Activated CD4-positive, alpha-beta T cell treated with anti-CD3 and anti-CD28 coated beads, Interleukin-2, amount 10 ng/mL, durations not matched to agents 7 days and 5 days (primary cell): ENCODE data around the gene PNMT. TPM values are rescaled to one million over a fixed set of nuclear protein-coding genes. Genes with fewer than 3 reads are reported as not detected.
A peak's percentile ranks its signal among the peaks of the same experiment; 100 is the strongest.

Experiments used
- CTCF ChIA-PET: fragments of 350-600 bp; sonication (Branson Sonifier 250); formaldehyde crosslinking; loops from one replicate; lab custom pipeline; 2021; ENCODE audit warnings: antibody characterized with exemption; lab: Charles Lee
- POLR2A ChIA-PET: fragments of 350-600 bp; sonication (Branson Sonifier 250); formaldehyde crosslinking; loops from one replicate; lab custom pipeline; 2021; ENCODE audit warnings: antibody characterized with exemption; lab: Charles Lee
- DNase-seq: peaks from one replicate; pipeline ENCODE4 v3.0.0-alpha.2; 2020
- H3K27ac Mint-ChIP-seq: one replicate; pipeline ENCODE4 v1.8.0; 2021; ENCODE audit warnings: mild to moderate bottlenecking, moderate library complexity, mixed read lengths
- H3K27me3 Mint-ChIP-seq: one replicate; pipeline ENCODE4 v1.8.0; 2021; ENCODE audit warnings: mixed read lengths
- H3K36me3 Mint-ChIP-seq: one replicate; pipeline ENCODE4 v1.8.0; 2021; ENCODE audit warnings: low read depth, mixed read lengths
- H3K4me1 Mint-ChIP-seq: one replicate; pipeline ENCODE4 v1.8.0; 2021; ENCODE audit warnings: mixed read lengths
- H3K4me3 Mint-ChIP-seq: one replicate; pipeline ENCODE4 v1.8.0; 2021; ENCODE audit warnings: mild to moderate bottlenecking, moderate library complexity, mixed read lengths
- H3K9me3 Mint-ChIP-seq: one replicate; pipeline ENCODE4 v1.8.0; 2021; ENCODE audit warnings: mixed read lengths
- total RNA-seq, 2 experiments: library from RNA; stranded (reverse); gene quantifications; one replicate each; pipeline ENCODE4 v1.2.3, GENCODE V29; 2021

Gene PNMT
- total RNA-seq, 2 experiments from 2014 or later, result 0.19 TPM; not detected in 1

DNA sequence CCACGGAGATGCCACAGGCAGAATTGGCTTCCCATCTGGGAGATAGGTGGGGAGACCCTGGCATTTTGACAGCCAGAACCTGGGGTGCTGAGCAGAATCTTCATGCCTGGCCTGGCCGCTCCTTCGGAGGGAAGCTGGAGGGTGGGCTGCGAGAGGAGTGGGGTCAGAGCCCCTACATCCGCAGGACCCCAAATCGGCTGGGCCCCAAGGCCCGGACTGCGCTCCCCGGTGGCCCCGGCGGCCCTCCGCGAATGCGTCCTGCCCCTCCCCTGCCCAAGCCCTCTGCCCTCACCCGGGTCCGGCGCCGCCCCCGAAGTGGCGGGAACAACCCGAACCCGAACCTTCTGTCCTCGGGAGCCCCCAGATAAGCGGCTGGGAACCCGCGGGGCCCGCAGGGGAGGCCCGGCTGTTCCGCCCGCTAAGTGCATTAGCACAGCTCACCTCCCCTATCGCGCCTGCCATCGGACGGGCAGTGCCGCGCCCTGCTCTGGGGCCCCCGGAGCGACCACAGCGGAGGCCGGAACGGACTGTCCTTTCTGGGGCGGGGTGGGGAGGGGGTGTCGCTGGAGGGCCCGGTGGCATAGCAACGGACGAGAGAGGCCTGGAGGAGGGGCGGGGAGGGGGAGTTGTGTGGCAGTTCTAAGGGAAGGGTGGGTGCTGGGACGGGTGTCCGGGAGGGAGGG, 850 bp upstream of the PNMT start:
- no peaks in the 10 kb centered on the region for H3K9me3 Mint-ChIP-seq
- no peak overlapping the region for H3K27ac Mint-ChIP-seq
- DNase-seq, result no peak
- H3K36me3 Mint-ChIP-seq, result no peaks in the 10 kb centered on the region
- ChIA-PET CTCF (interaction anchor here (1.3 to 3.0 kb wide), 4 partner anchors 8 to 61 kb away, joined by 3 to 22 read pairs (median 8); no protein-coding TSS in a partner anchor), POLR2A (no interaction called here)
- peaks cover 5% of the 10 kb centered on the region for H3K4me1 Mint-ChIP-seq
- H3K4me3 Mint-ChIP-seq, result no peak overlapping the region
- peaks cover 28% of the 10 kb centered on the region for H3K27me3 Mint-ChIP-seq

GRCh38 chr17:39669897-39670735, 1.9 kb downstream of the PNMT start:
- ChIA-PET POLR2A (interaction anchor here (0.8 kb wide), 1 partner anchor 15 kb away, joined by 3 read pairs; no protein-coding TSS in a partner anchor), CTCF (interaction anchor here (0.8 to 3.0 kb wide), 8 partner anchors 7 to 100 kb away, joined by 3 to 14 read pairs (median 4); partner anchors contain the start of gene MIEN1)
- no peak for DNase-seq

DNA sequence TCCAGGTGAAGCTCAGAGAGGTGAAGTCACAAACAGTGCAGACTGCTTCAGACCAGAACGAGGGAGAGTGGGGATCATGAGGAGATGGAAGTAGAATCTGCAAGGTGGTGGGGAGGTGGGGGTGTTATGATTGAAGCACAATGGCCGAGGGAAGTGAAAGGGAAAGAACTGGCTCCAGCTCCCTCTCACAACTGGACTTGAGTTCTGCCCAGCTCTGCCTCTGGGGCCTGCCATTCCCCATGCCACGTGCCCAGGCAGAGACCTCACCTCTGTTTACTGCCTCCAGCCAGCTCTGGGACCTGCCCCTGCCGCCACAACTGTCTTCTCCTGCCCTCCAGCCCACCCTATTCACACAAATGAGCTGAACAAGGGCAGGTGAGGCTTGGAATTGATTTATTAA, 2.5 kb downstream of the PNMT start:
- POLR2A ChIA-PET, result interaction anchor here (0.8 kb wide), 1 partner anchor 16 kb away, joined by 3 read pairs; no protein-coding TSS in a partner anchor
- Mint-ChIP-seq H3K27me3 (peaks cover 26% of the 10 kb centered on the region), H3K9me3 (no peaks in the 10 kb centered on the region), H3K4me1 (peaks cover 12% of the 10 kb centered on the region), H3K36me3 (no peaks in the 10 kb centered on the region), H3K4me3 (no peak overlapping the region), H3K27ac (no peak overlapping the region)
- DNase-seq, result no peak
- CTCF ChIA-PET, result interaction anchor here (0.6 to 3.0 kb wide), 9 partner anchors 9 to 700 kb away, joined by 3 to 14 read pairs (median 3); partner anchors contain the start of gene MIEN1

More at GRCh38 chr17:39669897-39670735, 1.9 kb downstream of the PNMT start:
- Mint-ChIP-seq H3K4me1 (peaks cover 6% of the 10 kb centered on the region), H3K27me3 (peaks cover 28% of the 10 kb centered on the region), H3K27ac (no peak overlapping the region), H3K36me3 (no peaks in the 10 kb centered on the region), H3K9me3 (no peaks in the 10 kb centered on the region), H3K4me3 (no peak overlapping the region)

GRCh38 chr17:39671651-39672521, 3.6 kb downstream of the PNMT start:
- no peak for DNase-seq
- peak overlapping the region; percentile 39 for H3K27ac Mint-ChIP-seq
- no peaks in the 10 kb centered on the region for H3K9me3 Mint-ChIP-seq
- peaks cover 18% of the 10 kb centered on the region for H3K27me3 Mint-ChIP-seq
- ChIA-PET POLR2A (no interaction called here), CTCF (interaction anchor here (0.9 to 2.5 kb wide), 9 partner anchors 16 to 58 kb away, joined by 3 to 12 read pairs (median 4); partner anchors contain the start of genes MIEN1 and PGAP3)
- H3K4me3 Mint-ChIP-seq, result no peak overlapping the region
- peaks cover 2% of the 10 kb centered on the region for H3K36me3 Mint-ChIP-seq
- H3K4me1 Mint-ChIP-seq, result peaks cover 23% of the 10 kb centered on the region

DNA sequence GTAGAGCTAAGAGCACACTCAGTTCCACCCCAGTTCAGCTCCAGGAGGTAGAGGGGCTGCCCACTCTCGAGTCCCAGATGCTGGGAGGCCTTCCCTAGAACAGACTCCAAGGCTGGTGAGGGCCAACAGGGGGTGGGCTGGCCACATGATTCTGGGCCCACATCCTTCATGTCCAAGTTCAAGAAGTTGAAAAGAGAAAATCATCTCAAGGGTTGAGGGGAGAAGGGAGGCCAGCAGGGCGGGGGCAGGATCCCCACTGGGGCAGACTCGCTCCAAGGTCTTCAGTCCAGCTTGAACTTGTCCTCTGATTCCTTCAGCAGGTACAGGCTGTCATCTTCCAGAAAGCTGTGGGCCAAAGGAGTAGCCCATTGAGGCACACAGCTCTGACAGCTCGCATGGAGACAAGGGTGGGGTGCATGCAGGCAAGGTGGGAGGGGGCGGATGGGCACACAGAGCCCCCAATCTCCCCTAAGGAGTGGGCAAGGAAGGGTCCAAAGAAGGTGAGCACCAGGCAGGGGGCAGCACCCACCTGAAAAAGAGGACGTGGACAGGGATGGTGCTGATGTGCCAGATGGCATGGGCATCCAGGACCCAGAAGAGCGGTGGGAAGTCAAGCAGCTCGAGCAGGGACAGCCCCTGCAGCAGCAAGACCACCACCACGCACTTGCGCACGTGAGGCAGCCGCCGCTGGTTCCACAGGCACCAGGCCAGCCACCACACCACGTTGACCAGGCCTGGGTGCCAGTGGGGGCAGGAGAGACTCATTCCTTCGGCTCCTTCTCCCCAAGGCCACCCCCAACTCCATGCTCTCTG, 4.5 kb downstream of the PNMT start:
- Mint-ChIP-seq H3K27ac (no peak overlapping the region), H3K36me3 (peaks cover 8% of the 10 kb centered on the region), H3K4me1 (peaks cover 32% of the 10 kb centered on the region), H3K4me3 (no peak overlapping the region), H3K9me3 (no peaks in the 10 kb centered on the region), H3K27me3 (peaks cover 16% of the 10 kb centered on the region)
- CTCF ChIA-PET, result interaction anchor here (0.9 to 2.5 kb wide), 7 partner anchors 15 to 57 kb away, joined by 3 to 12 read pairs (median 4); partner anchors contain the start of genes MIEN1 and PGAP3
- no peak for DNase-seq
- POLR2A ChIA-PET, result no interaction called here

DNA sequence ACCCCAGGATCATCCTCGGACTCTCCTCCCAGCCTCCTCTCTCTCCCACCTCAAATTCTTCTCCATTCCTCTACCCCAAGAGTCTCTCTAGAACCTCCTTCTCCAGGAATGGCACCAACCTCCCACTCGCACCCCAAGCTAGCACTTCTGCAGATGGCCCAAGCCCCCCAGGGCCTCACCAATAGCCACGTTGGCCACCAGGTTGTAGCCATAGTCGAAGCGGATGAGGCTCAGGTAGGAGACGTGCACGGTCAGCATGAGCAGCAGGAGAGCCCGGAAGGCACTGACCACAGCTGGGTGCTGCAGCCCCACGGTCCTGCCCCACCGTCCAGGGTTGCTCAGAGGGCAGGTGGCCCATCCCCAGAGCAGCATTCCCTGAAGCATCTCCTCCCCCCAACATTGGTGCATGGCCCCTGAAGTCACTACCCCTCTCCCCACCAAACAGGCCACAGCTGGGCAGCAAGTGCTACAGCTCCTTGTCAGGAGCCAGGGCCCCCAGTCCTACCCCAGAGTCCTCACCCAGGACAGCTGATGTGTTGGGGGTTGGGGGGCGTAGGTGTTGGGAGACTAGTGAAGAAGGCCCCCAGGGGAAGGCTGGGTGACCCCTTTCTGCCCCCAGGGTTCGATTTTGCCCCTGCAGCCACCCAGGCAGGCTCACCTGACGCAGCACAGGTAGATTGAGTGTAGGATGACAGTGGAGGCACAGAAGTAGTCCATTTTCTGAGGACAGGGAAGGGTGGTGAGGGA, 5.3 kb downstream of the PNMT start:
- POLR2A ChIA-PET, result no interaction called here

DNA sequence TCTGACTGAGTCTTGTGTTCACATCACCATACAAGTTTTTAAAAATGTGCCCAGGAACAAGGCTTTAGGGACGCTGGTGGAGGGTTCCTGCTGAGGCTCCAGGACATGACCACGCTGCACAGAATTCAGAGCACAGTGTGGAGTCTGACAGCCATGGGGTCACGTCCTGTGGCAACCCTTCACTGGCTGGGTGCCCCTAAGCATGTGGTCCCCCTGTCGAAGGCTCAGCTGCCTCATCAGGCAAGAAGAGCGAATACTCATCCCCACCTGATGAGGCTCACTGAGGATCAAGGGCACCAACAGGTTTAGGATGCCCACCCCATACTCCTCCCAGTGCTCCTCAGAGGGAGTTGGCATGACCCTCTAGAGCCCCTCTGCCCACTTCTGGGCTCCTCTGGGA, 5.9 kb downstream of the PNMT start:
- Mint-ChIP-seq H3K4me3 (no peak overlapping the region), H3K27ac (no peak overlapping the region), H3K4me1 (peaks cover 42% of the 10 kb centered on the region), H3K9me3 (no peaks in the 10 kb centered on the region), H3K27me3 (peaks cover 8% of the 10 kb centered on the region), H3K36me3 (peaks cover 20% of the 10 kb centered on the region)
- ChIA-PET CTCF (interaction anchor here (1.3 to 1.9 kb wide), 3 partner anchors 8 to 53 kb away, joined by 3 to 8 read pairs (median 3); partner anchors contain the start of gene TCAP), POLR2A (no interaction called here)
- no peak for DNase-seq

More for the DNA sequence above, 5.3 kb downstream of the PNMT start:
- CTCF ChIA-PET, result interaction anchor here (1.2 to 1.7 kb wide), 2 partner anchors 39 to 52 kb away, joined by 3 read pairs; no protein-coding TSS in a partner anchor
- DNase-seq, result no peak
- peaks cover 12% of the 10 kb centered on the region for H3K27me3 Mint-ChIP-seq
- H3K4me1 Mint-ChIP-seq, result peaks cover 38% of the 10 kb centered on the region
- H3K36me3 Mint-ChIP-seq, result peaks cover 14% of the 10 kb centered on the region
- H3K9me3 Mint-ChIP-seq, result no peaks in the 10 kb centered on the region
- H3K4me3 Mint-ChIP-seq, result no peak overlapping the region
- H3K27ac Mint-ChIP-seq, result no peak overlapping the region

- Mint-ChIP-seq H3K4me1 (peaks cover 49% of the 10 kb centered on the region), H3K36me3 (peaks cover 26% of the 10 kb centered on the region), H3K27ac (no peak overlapping the region), H3K9me3 (no peaks in the 10 kb centered on the region), H3K4me3 (no peak overlapping the region), H3K27me3 (peaks cover 4% of the 10 kb centered on the region)
- DNase-seq, result no peak
- ChIA-PET POLR2A (interaction anchor here (1.1 kb wide), 1 partner anchor 30 kb away, joined by 4 read pairs; no protein-coding TSS in a partner anchor), CTCF (interaction anchor here (0.6 to 2.2 kb wide), 7 partner anchors 9 to 304 kb away, joined by 3 to 13 read pairs (median 4); partner anchors contain the start of genes PGAP3 and TCAP)
Observed at GRCh38 chr17:39674702-39675389, 6.6 kb downstream of the PNMT start.

- no peak overlapping the region for H3K4me3 Mint-ChIP-seq
- CTCF ChIA-PET, result interaction anchor here (0.6 to 2.2 kb wide), 6 partner anchors 9 to 304 kb away, joined by 3 to 13 read pairs (median 6); partner anchors contain the start of genes PGAP3 and TCAP
- no peak for DNase-seq
- no peaks in the 10 kb centered on the region for H3K9me3 Mint-ChIP-seq
- peak overlapping the region; percentile 86 for H3K27ac Mint-ChIP-seq
- H3K36me3 Mint-ChIP-seq, result peaks cover 30% of the 10 kb centered on the region
- peaks cover 55% of the 10 kb centered on the region for H3K4me1 Mint-ChIP-seq
- POLR2A ChIA-PET, result interaction anchor here (1.1 kb wide), 1 partner anchor 31 kb away, joined by 4 read pairs; no protein-coding TSS in a partner anchor
- peaks cover under 1% of the 10 kb centered on the region for H3K27me3 Mint-ChIP-seq
Observed at GRCh38 chr17:39675390-39676082, 7.3 kb downstream of the PNMT start.
